ENCODE results near the gene ITGB1BP2. TPM values are rescaled to one million over a fixed set of nuclear protein-coding genes. Genes with fewer than 3 reads are reported as not detected.
"Not testable (repeated sequence)": the region's sequence is repeated elsewhere in the genome, so short reads cannot be mapped to it uniquely, and the experiment has no call there.

The ITGB1BP2 gene
- total RNA-seq, 1 donor from 2014 or later, result 0.99 TPM

DNA sequence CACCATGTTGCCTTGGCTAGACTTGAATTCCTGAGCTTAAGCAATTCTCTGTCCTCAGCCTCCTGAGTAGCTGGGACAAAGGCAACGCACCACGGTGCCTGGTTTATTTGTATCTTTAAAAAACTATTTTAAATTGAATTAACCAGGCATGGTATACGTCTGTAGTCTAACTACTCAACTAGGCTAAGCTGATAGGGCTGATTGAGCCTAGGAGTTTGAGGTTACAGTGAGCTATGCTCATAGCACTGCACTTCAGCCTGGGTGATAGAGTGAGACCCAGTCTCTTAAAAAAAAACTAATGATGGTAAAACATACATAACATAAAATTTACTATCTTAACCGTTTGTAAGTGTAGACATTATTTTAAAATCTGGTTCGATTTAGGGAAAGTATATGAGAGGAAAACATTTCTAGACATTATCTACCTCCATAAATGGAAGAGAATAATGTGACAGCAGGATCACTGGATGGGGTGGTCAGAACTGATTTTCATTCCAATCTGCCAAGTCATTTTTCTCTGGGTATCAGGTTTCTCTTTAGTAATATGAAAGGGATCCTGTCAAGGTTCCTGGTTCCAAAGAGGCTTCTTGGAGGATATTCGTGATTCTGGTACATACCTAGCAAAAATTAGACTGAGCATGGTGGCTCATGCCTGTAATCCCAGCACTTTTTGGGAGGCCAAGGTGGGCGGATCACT, 8.7 kb upstream of the ITGB1BP2 start:
- Histone ChIP-seq H3K4me3 (no peak overlapping the region), H3K4me1 (no peaks in the 10 kb centered on the region), H3K36me3 (peaks cover 21% of the 10 kb centered on the region), H2AFZ (replicated peaks) (no peak overlapping the region), H3K9me3 (ENCODE audit: low read depth) (no peaks in the 10 kb centered on the region), H3F3A (ENCODE audit: low read depth) (peaks cover 52% of the 10 kb centered on the region), H3K9ac (no peak overlapping the region), H3K4me2 (no peak overlapping the region), H4K20me1 (ENCODE audit: low read depth) (peaks cover 91% of the 10 kb centered on the region), H3K79me2 (ENCODE audit: low read depth) (peaks cover 70% of the 10 kb centered on the region), H3K27ac (no peak overlapping the region), H3K27me3 (no peaks in the 10 kb centered on the region)
- Mint-ChIP-seq H3K9me3 (no peaks in the 10 kb centered on the region), H3K27ac (no peak overlapping the region), H3K27me3 (ENCODE audit: insufficient read depth, low read depth) (no peaks in the 10 kb centered on the region), H3K4me3 (no peak overlapping the region), H3K36me3 (peaks cover 31% of the 10 kb centered on the region), H3K4me1 (no peaks in the 10 kb centered on the region)
- DNase-seq (ENCODE audit: low spot score), result no peak
- no peak for TF ChIP-seq EZH2phosphoT487 (IDR thresholded peaks at IDR 0.05)
- no peak for TF ChIP-seq EZH2 (IDR thresholded peaks at IDR 0.05)
- no peak for TF ChIP-seq CTCF (IDR thresholded peaks at IDR 0.05)

- Mint-ChIP-seq H3K27ac (no peak overlapping the region), H3K36me3 (peaks cover 42% of the 10 kb centered on the region), H3K27me3 (ENCODE audit: insufficient read depth, low read depth) (peaks cover 4% of the 10 kb centered on the region), H3K4me1 (peaks cover 3% of the 10 kb centered on the region), H3K9me3 (peaks cover 7% of the 10 kb centered on the region), H3K4me3 (no peak overlapping the region)
- Histone ChIP-seq H3F3A (ENCODE audit: low read depth) (peaks cover 72% of the 10 kb centered on the region), H4K20me1 (ENCODE audit: low read depth) (peaks cover 84% of the 10 kb centered on the region), H3K9ac (no peak overlapping the region), H3K4me3 (no peak overlapping the region), H3K79me2 (ENCODE audit: low read depth) (peaks cover 30% of the 10 kb centered on the region), H2AFZ (replicated peaks) (no peak overlapping the region), H3K27ac (no peak overlapping the region), H3K4me2 (no peak overlapping the region), H3K27me3 (no peaks in the 10 kb centered on the region), H3K4me1 (no peaks in the 10 kb centered on the region), H3K9me3 (ENCODE audit: low read depth) (no peaks in the 10 kb centered on the region), H3K36me3 (peaks cover 7% of the 10 kb centered on the region)
- no peak for DNase-seq (ENCODE audit: low spot score)
- TF ChIP-seq CTCF (IDR thresholded peaks at IDR 0.05) (no peak), EZH2phosphoT487 (IDR thresholded peaks at IDR 0.05) (no peak), EZH2 (IDR thresholded peaks at IDR 0.05) (no peak)
Observed at GRCh38 chrX:71296806-71297205, 4.7 kb upstream of the ITGB1BP2 start.

DNA sequence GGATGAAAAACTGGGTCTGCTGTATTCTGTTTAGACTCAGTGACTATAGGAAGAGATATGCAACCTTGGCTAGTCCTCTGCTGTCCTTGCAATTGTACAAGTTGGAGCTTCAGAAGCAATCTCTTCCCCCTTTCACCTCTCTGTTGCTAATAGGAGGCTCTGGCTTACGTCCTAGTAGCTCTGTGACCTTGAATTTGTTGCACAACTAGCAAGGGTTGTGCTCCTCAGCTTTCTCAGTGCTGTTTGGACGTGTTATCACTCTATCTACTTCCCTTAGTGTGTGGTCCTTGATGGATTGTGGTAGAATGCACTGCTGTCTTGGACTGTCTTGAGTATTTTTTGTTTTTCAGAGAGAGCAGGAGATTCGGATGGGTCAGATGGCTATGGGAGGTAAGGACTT, 3.4 kb upstream of the ITGB1BP2 start:
- H3K4me3 ChIP-seq, result no peak overlapping the region
- no peak overlapping the region for H3K9ac ChIP-seq
- H3K4me3 Mint-ChIP-seq, result no peak overlapping the region
- no peaks in the 10 kb centered on the region for H3K27me3 ChIP-seq
- no peak overlapping the region for H3K27ac ChIP-seq
- H3K79me2 ChIP-seq (ENCODE audit: low read depth), result peaks cover 17% of the 10 kb centered on the region
- H3K4me1 ChIP-seq, result no peaks in the 10 kb centered on the region
- H2AFZ ChIP-seq (replicated peaks), result no peak overlapping the region
- no peak overlapping the region for H3K4me2 ChIP-seq
- H3K36me3 ChIP-seq, result no peaks in the 10 kb centered on the region
- no peaks in the 10 kb centered on the region for H3K9me3 ChIP-seq (ENCODE audit: low read depth)
- TF ChIP-seq EZH2 (IDR thresholded peaks at IDR 0.05) (no peak), CTCF (IDR thresholded peaks at IDR 0.05) (no peak), EZH2phosphoT487 (IDR thresholded peaks at IDR 0.05) (no peak)
- H3K4me1 Mint-ChIP-seq, result peaks cover 3% of the 10 kb centered on the region
- H3K27ac Mint-ChIP-seq, result no peak overlapping the region
- H3F3A ChIP-seq (ENCODE audit: low read depth), result peaks cover 65% of the 10 kb centered on the region
- peaks cover 4% of the 10 kb centered on the region for H3K27me3 Mint-ChIP-seq (ENCODE audit: insufficient read depth, low read depth)
- peaks cover 7% of the 10 kb centered on the region for H3K9me3 Mint-ChIP-seq
- peaks cover 71% of the 10 kb centered on the region for H4K20me1 ChIP-seq (ENCODE audit: low read depth)
- peaks cover 38% of the 10 kb centered on the region for H3K36me3 Mint-ChIP-seq
- no peak for DNase-seq (ENCODE audit: low spot score)

DNA sequence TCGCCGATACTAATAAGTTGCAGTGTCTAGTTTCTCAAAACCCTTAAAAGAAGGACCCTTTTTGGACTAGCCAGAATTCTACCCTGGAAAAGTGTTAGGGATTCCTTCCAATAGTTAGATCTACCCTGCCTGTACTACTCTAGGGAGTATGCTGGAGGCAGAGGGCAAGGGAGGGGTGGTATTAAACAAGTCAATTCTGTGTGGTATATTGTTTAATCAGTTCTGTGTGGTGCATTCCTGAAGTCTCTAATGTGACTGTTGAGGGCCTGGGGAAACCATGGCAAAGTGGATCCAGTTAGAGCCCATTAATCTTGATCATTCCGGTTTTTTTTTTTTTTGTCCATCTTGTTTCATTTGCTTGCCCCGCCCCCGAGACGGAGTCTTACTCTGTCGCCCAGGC, 1.5 kb upstream of the ITGB1BP2 start:
- not testable (repeated sequence) for H2AFZ ChIP-seq (replicated peaks); H3K9me3 ChIP-seq (ENCODE audit: low read depth); H3K9me3 Mint-ChIP-seq; H3K4me1 Mint-ChIP-seq; H3K27ac ChIP-seq; H3K4me1 ChIP-seq; H3K4me3 ChIP-seq; H3K27ac Mint-ChIP-seq; H3K4me3 Mint-ChIP-seq; H3K27me3 Mint-ChIP-seq (ENCODE audit: insufficient read depth, low read depth); H3K79me2 ChIP-seq (ENCODE audit: low read depth); H3K4me2 ChIP-seq; H3K36me3 ChIP-seq; H3K27me3 ChIP-seq; DNase-seq (ENCODE audit: low spot score); H3K9ac ChIP-seq
- peaks cover 56% of the 10 kb centered on the region for H4K20me1 ChIP-seq (ENCODE audit: low read depth)
- H3K36me3 Mint-ChIP-seq, result peaks cover 32% of the 10 kb centered on the region
- H3F3A ChIP-seq (ENCODE audit: low read depth), result peaks cover 60% of the 10 kb centered on the region

GRCh38 chrX:71300495-71300894, 1.1 kb upstream of the ITGB1BP2 start:
- H3K27me3 ChIP-seq; H3K9me3 Mint-ChIP-seq; H3K4me1 Mint-ChIP-seq; H3K4me3 Mint-ChIP-seq; H3K27me3 Mint-ChIP-seq (ENCODE audit: insufficient read depth, low read depth); H3K4me3 ChIP-seq; H3K4me1 ChIP-seq; H3K27ac ChIP-seq; H3K27ac Mint-ChIP-seq; H3K9me3 ChIP-seq (ENCODE audit: low read depth); H2AFZ ChIP-seq (replicated peaks); H3K9ac ChIP-seq; H3K4me2 ChIP-seq; H3K36me3 ChIP-seq; H3K79me2 ChIP-seq (ENCODE audit: low read depth); DNase-seq (ENCODE audit: low spot score): not testable (repeated sequence)
- Histone ChIP-seq H4K20me1 (ENCODE audit: low read depth) (peaks cover 54% of the 10 kb centered on the region), H3F3A (ENCODE audit: low read depth) (peaks cover 57% of the 10 kb centered on the region)
- peaks cover 32% of the 10 kb centered on the region for H3K36me3 Mint-ChIP-seq
